H1 (cell line): ENCODE measurements around the gene ATXN8OS.

Experiments
- CTCF ChIP-seq, 3 experiments: IDR thresholded peaks; 1 replicate in 2 of 3; 2 replicates in 1 of 3; pipeline versions ENCODE4 v1.5.1 to v1.6.1; 2011; ENCODE audit warnings: low read length in 3 of 3, mild to moderate bottlenecking in 3 of 3, inconsistent platforms in 2 of 3, low read depth in 1 of 3, moderate library complexity in 1 of 3; ENCODE audit not compliant: insufficient read depth in 1 of 3; ENCODE audit errors: control extremely low read depth in 1 of 3
- EP300 ChIP-seq, 2 experiments: IDR thresholded peaks; 1 replicate in 1 of 2; 2 replicates in 1 of 2; pipeline ENCODE4 v1.6.1; 2011 to 2012; ENCODE audit warnings: low read depth in 2 of 2, low read length in 2 of 2, mild to moderate bottlenecking in 2 of 2, borderline replicate concordance in 1 of 2, inconsistent platforms in 1 of 2, moderate library complexity in 1 of 2
- EZH2 ChIP-seq: fragments of 200-600 bp; sonication (generic); IDR thresholded peaks from 2 replicates; pipeline ENCODE4 v1.7.1; 2012; ENCODE audit warnings: low read depth, mild to moderate bottlenecking, moderate library complexity, low read length, inconsistent platforms; ENCODE audit not compliant: severe bottlenecking
- JUN ChIP-seq: IDR thresholded peaks from 2 replicates; pipeline ENCODE4 v1.6.1; 2011; ENCODE audit warnings: low read depth, mild to moderate bottlenecking, improper control_type of control experiment, low read length
- POLR2A ChIP-seq, 2 experiments: IDR thresholded peaks; 1 replicate in 1 of 2; 2 replicates in 1 of 2; pipeline ENCODE4 v1.6.1; 2011; ENCODE audit warnings: low read depth in 2 of 2, low read length in 2 of 2, mild to moderate bottlenecking in 2 of 2; ENCODE audit errors: control extremely low read depth in 1 of 2
- POLR2AphosphoS5 ChIP-seq: IDR thresholded peaks from 2 replicates; pipeline ENCODE4 v1.6.1; 2011; ENCODE audit warnings: low read depth, low read length
- RXRA ChIP-seq: IDR thresholded peaks from 2 replicates; pipeline ENCODE4 v1.6.1; 2011; ENCODE audit warnings: low read depth, mild to moderate bottlenecking, low read length, moderate library complexity; ENCODE audit not compliant: insufficient read depth
- SP1 ChIP-seq: IDR thresholded peaks from 2 replicates; pipeline ENCODE4 v1.6.1; 2011; ENCODE audit warnings: low read depth, low read length
- YY1 ChIP-seq: IDR thresholded peaks from 2 replicates; pipeline ENCODE4 v1.6.1; 2011; ENCODE audit warnings: low read depth, mild to moderate bottlenecking, low read length
- ZNF274 ChIP-seq: IDR thresholded peaks from 2 replicates; pipeline ENCODE4 v1.7.0; 2012; ENCODE audit warnings: low read length, borderline replicate concordance; ENCODE audit errors: extremely low read depth

- no peak for TF ChIP-seq YY1
- TF ChIP-seq CTCF (IDR thresholded peaks at IDR 0.05; ENCODE audit: control extremely low read depth in 1 of 3, insufficient read depth in 1 of 3, low read depth in 1 of 3, low read length in 3 of 3): no peak
- no peak for TF ChIP-seq POLR2A (IDR thresholded peaks at IDR 0.05; ENCODE audit: control extremely low read depth in 1 of 2, low read depth in 2 of 2, low read length in 2 of 2)
- no peak for TF ChIP-seq EZH2
- no peak for TF ChIP-seq RXRA
- TF ChIP-seq EP300 (IDR thresholded peaks at IDR 0.05; ENCODE audit: borderline replicate concordance in 1 of 2, low read depth in 2 of 2, low read length in 2 of 2): no peak
- no peak for TF ChIP-seq JUN
- TF ChIP-seq ZNF274: no peak
- no peak for TF ChIP-seq POLR2AphosphoS5
- TF ChIP-seq SP1: no peak
Observed at GRCh38 chr13:70104481-70104880, 3.1 kb upstream of the ATXN8OS start.
